ENCODE data around the gene SMIM24. TPM values are rescaled to one million over a fixed set of nuclear protein-coding genes. Genes with fewer than 3 reads are reported as not detected.

The SMIM24 gene
- total RNA-seq, 2 donors from 2014 or later = not detected

DNA sequence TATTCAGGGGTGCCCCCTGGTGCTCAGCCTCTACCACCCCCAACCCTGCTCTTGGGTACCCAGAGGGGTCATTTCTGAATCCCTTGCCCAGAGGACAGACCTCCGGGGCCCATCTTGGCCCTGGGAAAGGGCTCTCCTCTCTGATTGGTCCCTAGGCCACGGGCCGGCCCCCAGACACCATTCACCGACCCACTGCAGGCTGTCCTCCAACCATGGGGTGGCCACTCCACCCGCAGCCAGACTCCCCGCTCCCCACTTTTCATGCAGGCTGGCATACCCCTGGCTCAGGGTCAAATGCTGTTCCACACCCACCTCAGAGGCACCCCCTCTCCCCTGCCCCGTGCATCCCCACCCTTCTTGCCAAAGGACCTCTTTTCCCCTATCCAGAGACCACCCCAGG is 14.8 kb downstream of the SMIM24 start:
- Mint-ChIP-seq H3K27me3 (ENCODE audit: insufficient read depth) (peaks cover 54% of the 10 kb centered on the region), H3K4me3 (peak overlapping the region; percentile 44), H3K27ac (no peak overlapping the region), H3K36me3 (ENCODE audit: low read depth) (no peaks in the 10 kb centered on the region), H3K9me3 (peaks cover 12% of the 10 kb centered on the region), H3K4me1 (peaks cover 5% of the 10 kb centered on the region)
- Histone ChIP-seq H3K9ac (ENCODE audit: extremely low read depth, low read length, poor library complexity, severe bottlenecking) (no peak overlapping the region), H3K9me3 (ENCODE audit: control insufficient read depth, low read length) (no peaks in the 10 kb centered on the region), H3K4me3 (ENCODE audit: low read length) (no peak overlapping the region), H3K27ac (ENCODE audit: low read depth, low read length) (no peak overlapping the region), H3K4me1 (ENCODE audit: control insufficient read depth, insufficient read depth, low read length) (no peaks in the 10 kb centered on the region), H3K27me3 (ENCODE audit: control insufficient read depth, insufficient read depth, low read length, poor library complexity, severe bottlenecking) (peaks cover 33% of the 10 kb centered on the region), H3K36me3 (ENCODE audit: control insufficient read depth, insufficient read depth, low read length) (no peaks in the 10 kb centered on the region)
- peak; percentile 50 for DNase-seq
- WGBS, 2 experiments (ENCODE audit: insufficient coverage in 1 of 2, insufficient read length in 1 of 2) = 62 to 80% methylated on average over 3 to 7 of the region's 7 CpGs
- TF ChIP-seq, protein P1, sequence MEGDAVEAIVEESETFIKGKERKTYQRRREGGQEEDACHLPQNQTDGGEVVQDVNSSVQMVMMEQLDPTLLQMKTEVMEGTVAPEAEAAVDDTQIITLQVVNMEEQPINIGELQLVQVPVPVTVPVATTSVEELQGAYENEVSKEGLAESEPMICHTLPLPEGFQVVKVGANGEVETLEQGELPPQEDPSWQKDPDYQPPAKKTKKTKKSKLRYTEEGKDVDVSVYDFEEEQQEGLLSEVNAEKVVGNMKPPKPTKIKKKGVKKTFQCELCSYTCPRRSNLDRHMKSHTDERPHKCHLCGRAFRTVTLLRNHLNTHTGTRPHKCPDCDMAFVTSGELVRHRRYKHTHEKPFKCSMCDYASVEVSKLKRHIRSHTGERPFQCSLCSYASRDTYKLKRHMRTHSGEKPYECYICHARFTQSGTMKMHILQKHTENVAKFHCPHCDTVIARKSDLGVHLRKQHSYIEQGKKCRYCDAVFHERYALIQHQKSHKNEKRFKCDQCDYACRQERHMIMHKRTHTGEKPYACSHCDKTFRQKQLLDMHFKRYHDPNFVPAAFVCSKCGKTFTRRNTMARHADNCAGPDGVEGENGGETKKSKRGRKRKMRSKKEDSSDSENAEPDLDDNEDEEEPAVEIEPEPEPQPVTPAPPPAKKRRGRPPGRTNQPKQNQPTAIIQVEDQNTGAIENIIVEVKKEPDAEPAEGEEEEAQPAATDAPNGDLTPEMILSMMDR (conservative IDR thresholded peaks at IDR 0.05) = no peak

DNA sequence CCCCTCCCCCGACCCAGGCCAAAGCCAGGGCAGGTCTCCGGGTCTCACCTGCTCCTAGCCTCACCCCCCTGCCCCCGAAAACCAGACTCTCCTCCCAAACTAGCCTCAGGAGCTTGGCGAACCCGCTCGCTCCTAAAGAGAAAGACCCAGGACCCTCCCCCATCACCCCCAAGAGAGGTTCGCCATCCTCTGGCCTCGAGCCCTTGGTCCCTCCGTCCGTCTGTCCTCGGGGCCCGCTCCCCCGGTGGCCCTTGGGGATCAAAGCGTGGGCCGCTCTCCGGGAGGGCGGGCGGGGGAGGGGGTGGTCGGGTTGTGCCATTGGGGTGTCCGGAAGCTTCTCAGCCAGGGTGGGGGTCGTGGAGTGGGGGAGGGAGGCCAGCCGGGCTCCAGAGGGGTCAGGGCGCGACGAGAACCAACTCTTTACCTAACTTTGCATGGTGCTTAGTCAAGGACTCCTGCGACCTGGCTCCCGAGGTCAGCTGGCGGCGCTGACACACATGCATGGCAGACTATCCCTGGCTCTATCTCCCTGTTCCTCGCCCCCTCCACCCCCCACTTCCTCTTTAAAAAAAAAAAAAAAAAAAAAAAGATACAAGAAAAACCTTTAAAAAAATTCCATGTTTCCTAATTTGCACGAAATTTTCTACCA is 15.6 kb downstream of the SMIM24 start:
- Mint-ChIP-seq H3K9me3 (peaks cover 12% of the 10 kb centered on the region), H3K27ac (no peak overlapping the region), H3K4me3 (peak overlapping the region; percentile 44), H3K36me3 (ENCODE audit: low read depth) (no peaks in the 10 kb centered on the region), H3K27me3 (ENCODE audit: insufficient read depth) (peaks cover 46% of the 10 kb centered on the region), H3K4me1 (peaks cover 5% of the 10 kb centered on the region)
- H3K9ac ChIP-seq (ENCODE audit: extremely low read depth, low read length, poor library complexity, severe bottlenecking) = no peak overlapping the region
- no peaks in the 10 kb centered on the region for H3K4me1 ChIP-seq (ENCODE audit: control insufficient read depth, insufficient read depth, low read length)
- H3K27me3 ChIP-seq (ENCODE audit: control insufficient read depth, insufficient read depth, low read length, poor library complexity, severe bottlenecking) = peaks cover 29% of the 10 kb centered on the region
- H3K27ac ChIP-seq (ENCODE audit: low read depth, low read length) = no peak overlapping the region
- no peaks in the 10 kb centered on the region for H3K9me3 ChIP-seq (ENCODE audit: control insufficient read depth, low read length)
- no peak overlapping the region for H3K4me3 ChIP-seq (ENCODE audit: low read length)
- WGBS, 2 experiments (ENCODE audit: insufficient coverage in 1 of 2, insufficient read length in 1 of 2) = 18 to 21% methylated on average over 7 to 21 of the region's 31 CpGs
- H3K36me3 ChIP-seq (ENCODE audit: control insufficient read depth, insufficient read depth, low read length) = no peaks in the 10 kb centered on the region
- DNase-seq = peak; percentile 72
- TF ChIP-seq, protein P1 (conservative IDR thresholded peaks at IDR 0.05) = no peak

DNA sequence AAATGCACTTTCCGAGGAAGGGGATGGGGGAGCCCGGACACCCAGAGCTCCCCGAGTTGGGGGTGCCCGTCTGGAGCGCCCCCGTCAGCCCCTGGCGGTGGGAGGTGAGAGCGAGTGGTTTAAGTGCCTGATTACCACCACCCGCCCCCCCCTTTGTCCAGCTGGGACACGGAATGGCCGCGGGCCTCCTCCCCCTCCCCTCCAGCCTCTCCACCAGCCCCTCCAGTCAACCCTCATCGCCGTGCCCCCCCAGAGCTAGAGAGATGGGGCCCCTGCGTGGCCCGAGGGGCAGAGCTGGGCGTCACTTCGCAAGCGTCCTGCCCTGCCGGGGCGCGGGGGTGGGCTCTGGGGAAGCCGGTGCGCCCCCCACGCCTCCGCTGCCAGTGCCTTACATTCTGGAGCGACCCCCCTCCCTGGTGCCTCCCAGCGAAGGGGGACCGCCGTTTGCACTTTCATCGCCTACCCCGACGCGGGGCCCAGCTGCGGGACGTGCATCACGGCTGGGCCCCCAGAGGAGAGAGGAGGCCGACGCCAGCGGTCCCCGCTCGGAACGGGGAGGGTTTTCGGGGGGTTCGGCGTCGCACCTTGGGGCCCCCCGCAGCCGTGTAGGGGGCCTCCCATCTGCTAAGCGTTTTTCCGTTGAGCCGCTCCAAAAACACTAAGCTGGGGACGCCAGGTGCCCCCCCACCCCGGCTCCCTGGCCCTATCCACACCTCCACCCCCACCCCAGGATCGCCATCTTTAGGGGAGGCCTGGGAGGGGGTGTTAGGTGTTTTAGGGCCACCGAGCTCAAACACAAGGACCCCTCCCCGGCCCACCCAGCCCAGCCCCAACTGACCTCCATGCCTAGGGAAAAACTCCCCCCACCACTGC is 16.4 kb downstream of the SMIM24 start:
- no peaks in the 10 kb centered on the region for H3K4me1 ChIP-seq (ENCODE audit: control insufficient read depth, insufficient read depth, low read length)
- peaks cover 5% of the 10 kb centered on the region for H3K4me1 Mint-ChIP-seq
- no peak overlapping the region for H3K27ac Mint-ChIP-seq
- peak overlapping the region; percentile 44 for H3K4me3 Mint-ChIP-seq
- no peaks in the 10 kb centered on the region for H3K36me3 Mint-ChIP-seq (ENCODE audit: low read depth)
- H3K9me3 ChIP-seq (ENCODE audit: control insufficient read depth, low read length) = no peaks in the 10 kb centered on the region
- H3K27me3 Mint-ChIP-seq (ENCODE audit: insufficient read depth) = peaks cover 38% of the 10 kb centered on the region
- no peak overlapping the region for H3K27ac ChIP-seq (ENCODE audit: low read depth, low read length)
- H3K27me3 ChIP-seq (ENCODE audit: control insufficient read depth, insufficient read depth, low read length, poor library complexity, severe bottlenecking) = peaks cover 23% of the 10 kb centered on the region
- H3K9ac ChIP-seq (ENCODE audit: extremely low read depth, low read length, poor library complexity, severe bottlenecking) = no peak overlapping the region
- no peaks in the 10 kb centered on the region for H3K36me3 ChIP-seq (ENCODE audit: control insufficient read depth, insufficient read depth, low read length)
- 14 to 15% methylated on average over 19 to 48 of the region's 57 CpGs for WGBS, 2 experiments (ENCODE audit: insufficient coverage in 1 of 2, insufficient read length in 1 of 2)
- peaks cover 8% of the 10 kb centered on the region for H3K9me3 Mint-ChIP-seq
- peak; percentile 63 for DNase-seq
- TF ChIP-seq, protein P1 (conservative IDR thresholded peaks at IDR 0.05) = peak; percentile 57
- H3K4me3 ChIP-seq (ENCODE audit: low read length) = no peak overlapping the region
